Body of pancreas (tissue), 4 donors: ENCODE results near the gene AKR1C1.

Source experiments
- CTCF ChIP-seq, 7 experiments: fragments of 450-650 bp in 4 of 7; fragments of 200-600 bp in 3 of 7; sonication (generic) in 3 of 7; IDR thresholded peaks; one replicate each; pipeline ENCODE4 v1.5.1; 2016 to 2019; ENCODE audit warnings: antibody characterized with exemption in 7 of 7
- POLR2A ChIP-seq, 3 donors: fragments of 450-650 bp; IDR thresholded peaks; one replicate each; pipeline ENCODE4 v1.6.1; 2016; ENCODE audit warnings: antibody characterized with exemption in 3 of 3, mild to moderate bottlenecking in 2 of 3

GRCh38 chr10:4934391-4934987 lies 28.7 kb upstream of the AKR1C1 start:
- no peak for TF ChIP-seq CTCF (IDR thresholded peaks at IDR 0.05)
- TF ChIP-seq POLR2A (IDR thresholded peaks at IDR 0.05) = no peak
